ENCODE data around the gene DAZAP2.
"Not testable (repeated sequence)": the region's sequence is repeated elsewhere in the genome, so short reads cannot be mapped to it uniquely, and the experiment has no call there.

The DAZAP2 gene

DNA sequence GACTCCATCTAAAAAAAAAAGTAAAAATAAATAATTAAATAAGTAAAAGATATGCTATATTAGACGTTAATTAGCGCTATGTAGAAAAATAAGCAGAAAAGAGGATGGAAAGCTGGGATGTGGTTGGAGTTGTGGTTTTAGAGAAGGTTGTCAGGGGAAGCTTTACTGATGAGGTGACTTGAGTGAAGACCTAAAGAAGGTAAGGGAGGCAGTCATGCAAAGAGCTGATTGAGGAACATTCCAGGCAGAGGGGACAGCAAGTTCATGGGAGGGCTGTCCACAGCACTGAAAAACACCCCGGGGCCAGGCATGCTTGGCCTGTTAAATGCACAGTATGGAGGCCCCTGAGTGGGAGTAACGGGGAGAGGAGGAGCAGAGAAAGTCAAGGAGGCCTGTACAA is 15.9 kb downstream of the DAZAP2 start:
- DNase-seq: no peak

GRCh38 chr12:51259600-51259999 is 21.0 kb downstream of the DAZAP2 start:
- DNase-seq: not testable (repeated sequence)

- no peak for DNase-seq
Measured at GRCh38 chr12:51262758-51263177, 24.1 kb downstream of the DAZAP2 start.

GRCh38 chr12:51263341-51263740 is 24.7 kb downstream of the DAZAP2 start:
- no peak for DNase-seq

GRCh38 chr12:51264297-51264696 is 25.7 kb downstream of the DAZAP2 start:
- DNase-seq: no peak

DNA sequence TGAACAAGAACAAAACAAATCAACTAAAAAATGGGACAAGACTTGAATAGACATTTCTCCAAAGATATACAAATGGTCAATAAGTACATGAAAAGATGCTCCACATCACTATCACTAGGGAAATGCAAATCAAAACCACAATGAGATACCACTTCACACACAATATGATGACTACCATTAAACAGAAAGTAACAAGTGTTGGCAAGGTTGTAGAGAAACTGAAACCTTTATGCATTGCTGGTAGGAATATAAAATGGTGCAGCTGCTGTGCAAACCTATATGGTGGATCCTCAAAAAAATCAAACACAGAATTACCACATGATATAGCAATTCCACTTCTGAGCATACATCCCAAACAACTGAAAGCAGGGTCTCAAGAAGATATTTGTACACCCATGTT is 26.4 kb downstream of the DAZAP2 start:
- no peak for DNase-seq

GRCh38 chr12:51269174-51270066 is 30.8 kb downstream of the DAZAP2 start:
- DNase-seq: peak; percentile 69

- DNase-seq: peak; percentile 70
Measured at GRCh38 chr12:51270067-51270950, 31.7 kb downstream of the DAZAP2 start, which contains the start of gene SMAGP. Gene SMAGP (minus strand): TSS chr12:51270415. CDS start chr12:51269278, 1,137 bp downstream.

- DNase-seq: no peak
Measured at GRCh38 chr12:51270951-51271518, 32.4 kb downstream of the DAZAP2 start.

- not testable (repeated sequence) for DNase-seq
Measured at GRCh38 chr12:51272810-51273209, 34.2 kb downstream of the DAZAP2 start.

- no peak for DNase-seq
Measured at GRCh38 chr12:51275088-51275487, 36.5 kb downstream of the DAZAP2 start.

- DNase-seq: no peak
Measured at GRCh38 chr12:51281202-51281924, 42.7 kb downstream of the DAZAP2 start.

DNA sequence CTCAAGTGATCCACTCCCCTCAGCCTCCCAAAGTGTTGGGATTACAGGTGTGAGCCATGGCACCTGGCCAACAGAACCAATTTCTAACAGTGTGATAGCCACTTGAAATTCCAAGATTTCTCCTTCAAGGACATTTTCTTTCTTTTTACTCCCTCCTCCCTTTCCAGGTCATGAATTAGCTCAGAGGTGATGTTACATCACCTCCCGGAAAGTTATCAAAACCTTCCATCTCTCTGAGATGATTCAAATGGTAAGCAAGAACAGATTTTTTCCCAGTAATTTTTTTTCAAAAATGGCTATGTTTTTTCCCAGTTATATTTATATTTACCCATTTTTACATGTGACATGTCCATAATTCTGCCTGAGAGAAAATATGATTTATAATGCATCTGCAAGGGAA is 47.2 kb downstream of the DAZAP2 start:
- no peak for DNase-seq

DNA sequence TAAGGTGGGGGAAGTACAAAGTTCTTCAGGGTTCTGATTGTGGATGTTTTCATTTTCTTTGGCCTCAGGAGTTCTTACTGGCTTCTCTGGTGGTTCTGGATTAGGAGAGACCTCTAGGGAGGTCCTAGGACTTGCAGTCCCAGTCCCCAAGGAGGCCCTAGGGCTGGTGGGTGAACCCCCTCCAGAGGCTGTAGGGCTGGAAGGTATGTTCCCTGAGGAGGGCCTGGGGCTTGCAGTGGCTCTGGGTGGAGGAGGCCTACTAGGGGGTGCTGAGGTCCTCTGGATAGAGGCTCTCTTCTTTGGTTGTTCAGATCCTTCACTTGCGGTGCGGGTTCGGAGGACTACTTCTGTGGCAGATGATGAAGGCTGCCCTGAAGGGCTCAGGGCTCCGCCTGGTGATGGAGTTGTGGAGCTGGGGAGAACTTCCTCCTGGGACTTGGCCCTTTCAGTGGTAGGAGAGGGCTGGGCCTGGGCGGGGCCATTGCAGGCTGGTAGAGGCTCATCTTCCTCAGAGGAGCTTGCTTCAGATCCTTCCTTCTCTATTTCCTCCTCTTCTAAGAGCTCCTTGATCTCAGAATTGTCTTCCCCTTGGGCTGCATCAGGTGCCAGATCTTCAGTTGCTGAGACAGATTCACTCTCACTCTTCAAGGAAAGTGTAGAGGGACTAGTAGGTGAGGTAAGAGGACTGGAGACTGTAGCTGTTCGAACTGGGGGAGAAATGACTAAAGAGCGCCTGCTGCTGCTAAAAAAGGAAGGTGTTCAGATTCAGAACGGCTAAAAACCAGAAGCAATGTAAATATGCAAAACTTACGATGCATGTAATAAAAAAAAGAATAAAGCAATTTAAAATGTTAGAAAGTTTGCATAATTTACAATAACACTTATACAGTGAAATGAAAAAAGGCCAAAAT is 53.2 kb downstream of the DAZAP2 start:
- DNase-seq: not testable (repeated sequence)
